H1 (cell line): Measurements from ENCODE around the gene PLPPR3. TPM values are rescaled to one million over a fixed set of nuclear protein-coding genes. Genes with fewer than 3 reads are reported as not detected.

Experiments used
- ASH2L ChIP-seq: fragments of 200-600, 300-600 bp; sonication (generic); IDR thresholded peaks from one replicate; pipeline ENCODE4 v1.7.1; 2017; ENCODE audit warnings: low read length
- BACH1 ChIP-seq: IDR thresholded peaks from 2 replicates; pipeline ENCODE4 v1.6.1; 2012; ENCODE audit warnings: low read length, improper control_type of control experiment
- CEBPB ChIP-seq: IDR thresholded peaks from 2 replicates; pipeline ENCODE4 v1.6.1; 2012; ENCODE audit warnings: low read depth, low read length
- KDM4A ChIP-seq: IDR thresholded peaks from one replicate; pipeline ENCODE4 v1.7.1; 2012; ENCODE audit warnings: low read depth, mild to moderate bottlenecking, moderate library complexity, low read length, inconsistent platforms; ENCODE audit not compliant: severe bottlenecking
- POU5F1 ChIP-seq: IDR thresholded peaks from 2 replicates; pipeline ENCODE4 v1.6.1; 2011; ENCODE audit warnings: low read depth, mild to moderate bottlenecking, low read length, moderate library complexity
- RFX5 ChIP-seq: IDR thresholded peaks from 2 replicates; pipeline ENCODE4 v1.6.1; 2011; ENCODE audit warnings: low read depth, low read length, improper control_type of control experiment, borderline replicate concordance
- SIN3A ChIP-seq, 2 experiments: IDR thresholded peaks in 1 of 2; conservative IDR thresholded peaks in 1 of 2; 2 replicates each; pipeline ENCODE4 v1.6.1; 2011 to 2012; ENCODE audit warnings: low read length in 2 of 2, improper control_type of control experiment in 1 of 2, low read depth in 1 of 2, mild to moderate bottlenecking in 1 of 2
- SIX5 ChIP-seq: IDR thresholded peaks from 2 replicates; pipeline ENCODE4 v1.6.1; 2011; ENCODE audit warnings: mild to moderate bottlenecking, low read depth, low read length
- polyA plus RNA-seq, 7 experiments: library from polyadenylated mRNA; depleted of rRNA in 3 of 7; stranded (reverse) in 5 of 7; unstranded in 2 of 7; fragments of >200 nt in 5 of 7; fragments of 200-250 nt in 2 of 7; gene quantifications; 1 replicate in 5 of 7; 2 replicates in 1 of 7; 4 replicates in 1 of 7; pipeline versions ENCODE4 v1.2.1 to v1.2.3, GENCODE V29; 2011 to 2013; ENCODE audit warnings: missing spikeins in 2 of 7, mixed read lengths in 2 of 7
- total RNA-seq: library from RNA; stranded (reverse); fragmentation: NEBNext Ultra II Directional; extraction: Animal tissue kit (Norgen Biotek cat#: 25700); gene quantifications from 2 replicates; pipeline ENCODE4 v1.2.1, GENCODE V29; 2021
- TF ChIP-seq, protein P1 (sequence below): fragments of 300-600 bp; sonication (generic); IDR thresholded peaks from 2 replicates; pipeline ENCODE4 v1.7.1; 2012; ENCODE audit warnings: low read length, moderate library complexity, mild to moderate bottlenecking, inconsistent platforms; ENCODE audit not compliant: insufficient replicate concordance
- TF ChIP-seq, protein P2 (sequence below): IDR thresholded peaks from 2 replicates; pipeline ENCODE4 v1.6.1; 2012; ENCODE audit warnings: inconsistent platforms

Gene PLPPR3
- total and polyA plus RNA-seq, 2 of the 8 experiments (the other 6 are each of a cell fraction or from before 2014, with no cell fraction given), result 71.7 to 76.4 TPM

DNA sequence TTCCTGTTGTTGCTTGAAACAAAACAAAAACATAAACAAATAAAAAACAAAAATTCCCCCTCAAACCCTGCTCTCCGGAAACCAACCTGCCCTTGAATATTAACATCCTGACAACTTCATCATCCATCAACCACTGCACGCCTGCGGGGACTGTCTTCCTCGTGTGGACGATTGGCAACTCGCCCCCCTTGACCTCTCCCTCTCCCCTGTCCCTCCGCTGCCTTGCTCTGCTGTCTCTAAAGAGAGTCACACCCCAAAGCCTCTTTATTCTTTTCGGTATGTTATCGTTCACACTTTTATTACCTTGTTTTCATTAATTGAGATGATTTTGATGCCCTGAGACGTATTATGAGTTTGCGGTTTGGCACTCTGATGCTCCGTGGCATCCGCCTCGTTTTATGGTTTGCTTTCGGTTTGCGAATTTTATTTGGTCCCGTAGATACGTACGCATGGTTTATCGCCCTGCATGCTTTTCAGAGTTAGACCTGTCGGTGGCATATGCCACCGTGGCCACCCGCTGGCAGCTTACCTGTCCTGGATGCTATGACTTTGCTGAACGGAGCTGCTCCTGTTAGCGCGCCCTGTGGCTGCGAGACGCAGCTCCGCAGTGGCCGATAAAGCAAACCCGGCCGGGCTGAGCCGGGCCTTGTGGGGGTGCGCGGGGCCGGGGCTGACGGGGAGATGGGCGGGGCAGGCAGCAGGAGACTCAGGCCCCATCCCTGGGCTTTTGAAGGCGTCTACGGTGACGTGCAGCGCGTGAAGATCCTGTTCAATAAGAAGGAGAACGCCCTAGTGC is 13.9 kb downstream of the PLPPR3 start (continued):
- TF ChIP-seq, protein P1, sequence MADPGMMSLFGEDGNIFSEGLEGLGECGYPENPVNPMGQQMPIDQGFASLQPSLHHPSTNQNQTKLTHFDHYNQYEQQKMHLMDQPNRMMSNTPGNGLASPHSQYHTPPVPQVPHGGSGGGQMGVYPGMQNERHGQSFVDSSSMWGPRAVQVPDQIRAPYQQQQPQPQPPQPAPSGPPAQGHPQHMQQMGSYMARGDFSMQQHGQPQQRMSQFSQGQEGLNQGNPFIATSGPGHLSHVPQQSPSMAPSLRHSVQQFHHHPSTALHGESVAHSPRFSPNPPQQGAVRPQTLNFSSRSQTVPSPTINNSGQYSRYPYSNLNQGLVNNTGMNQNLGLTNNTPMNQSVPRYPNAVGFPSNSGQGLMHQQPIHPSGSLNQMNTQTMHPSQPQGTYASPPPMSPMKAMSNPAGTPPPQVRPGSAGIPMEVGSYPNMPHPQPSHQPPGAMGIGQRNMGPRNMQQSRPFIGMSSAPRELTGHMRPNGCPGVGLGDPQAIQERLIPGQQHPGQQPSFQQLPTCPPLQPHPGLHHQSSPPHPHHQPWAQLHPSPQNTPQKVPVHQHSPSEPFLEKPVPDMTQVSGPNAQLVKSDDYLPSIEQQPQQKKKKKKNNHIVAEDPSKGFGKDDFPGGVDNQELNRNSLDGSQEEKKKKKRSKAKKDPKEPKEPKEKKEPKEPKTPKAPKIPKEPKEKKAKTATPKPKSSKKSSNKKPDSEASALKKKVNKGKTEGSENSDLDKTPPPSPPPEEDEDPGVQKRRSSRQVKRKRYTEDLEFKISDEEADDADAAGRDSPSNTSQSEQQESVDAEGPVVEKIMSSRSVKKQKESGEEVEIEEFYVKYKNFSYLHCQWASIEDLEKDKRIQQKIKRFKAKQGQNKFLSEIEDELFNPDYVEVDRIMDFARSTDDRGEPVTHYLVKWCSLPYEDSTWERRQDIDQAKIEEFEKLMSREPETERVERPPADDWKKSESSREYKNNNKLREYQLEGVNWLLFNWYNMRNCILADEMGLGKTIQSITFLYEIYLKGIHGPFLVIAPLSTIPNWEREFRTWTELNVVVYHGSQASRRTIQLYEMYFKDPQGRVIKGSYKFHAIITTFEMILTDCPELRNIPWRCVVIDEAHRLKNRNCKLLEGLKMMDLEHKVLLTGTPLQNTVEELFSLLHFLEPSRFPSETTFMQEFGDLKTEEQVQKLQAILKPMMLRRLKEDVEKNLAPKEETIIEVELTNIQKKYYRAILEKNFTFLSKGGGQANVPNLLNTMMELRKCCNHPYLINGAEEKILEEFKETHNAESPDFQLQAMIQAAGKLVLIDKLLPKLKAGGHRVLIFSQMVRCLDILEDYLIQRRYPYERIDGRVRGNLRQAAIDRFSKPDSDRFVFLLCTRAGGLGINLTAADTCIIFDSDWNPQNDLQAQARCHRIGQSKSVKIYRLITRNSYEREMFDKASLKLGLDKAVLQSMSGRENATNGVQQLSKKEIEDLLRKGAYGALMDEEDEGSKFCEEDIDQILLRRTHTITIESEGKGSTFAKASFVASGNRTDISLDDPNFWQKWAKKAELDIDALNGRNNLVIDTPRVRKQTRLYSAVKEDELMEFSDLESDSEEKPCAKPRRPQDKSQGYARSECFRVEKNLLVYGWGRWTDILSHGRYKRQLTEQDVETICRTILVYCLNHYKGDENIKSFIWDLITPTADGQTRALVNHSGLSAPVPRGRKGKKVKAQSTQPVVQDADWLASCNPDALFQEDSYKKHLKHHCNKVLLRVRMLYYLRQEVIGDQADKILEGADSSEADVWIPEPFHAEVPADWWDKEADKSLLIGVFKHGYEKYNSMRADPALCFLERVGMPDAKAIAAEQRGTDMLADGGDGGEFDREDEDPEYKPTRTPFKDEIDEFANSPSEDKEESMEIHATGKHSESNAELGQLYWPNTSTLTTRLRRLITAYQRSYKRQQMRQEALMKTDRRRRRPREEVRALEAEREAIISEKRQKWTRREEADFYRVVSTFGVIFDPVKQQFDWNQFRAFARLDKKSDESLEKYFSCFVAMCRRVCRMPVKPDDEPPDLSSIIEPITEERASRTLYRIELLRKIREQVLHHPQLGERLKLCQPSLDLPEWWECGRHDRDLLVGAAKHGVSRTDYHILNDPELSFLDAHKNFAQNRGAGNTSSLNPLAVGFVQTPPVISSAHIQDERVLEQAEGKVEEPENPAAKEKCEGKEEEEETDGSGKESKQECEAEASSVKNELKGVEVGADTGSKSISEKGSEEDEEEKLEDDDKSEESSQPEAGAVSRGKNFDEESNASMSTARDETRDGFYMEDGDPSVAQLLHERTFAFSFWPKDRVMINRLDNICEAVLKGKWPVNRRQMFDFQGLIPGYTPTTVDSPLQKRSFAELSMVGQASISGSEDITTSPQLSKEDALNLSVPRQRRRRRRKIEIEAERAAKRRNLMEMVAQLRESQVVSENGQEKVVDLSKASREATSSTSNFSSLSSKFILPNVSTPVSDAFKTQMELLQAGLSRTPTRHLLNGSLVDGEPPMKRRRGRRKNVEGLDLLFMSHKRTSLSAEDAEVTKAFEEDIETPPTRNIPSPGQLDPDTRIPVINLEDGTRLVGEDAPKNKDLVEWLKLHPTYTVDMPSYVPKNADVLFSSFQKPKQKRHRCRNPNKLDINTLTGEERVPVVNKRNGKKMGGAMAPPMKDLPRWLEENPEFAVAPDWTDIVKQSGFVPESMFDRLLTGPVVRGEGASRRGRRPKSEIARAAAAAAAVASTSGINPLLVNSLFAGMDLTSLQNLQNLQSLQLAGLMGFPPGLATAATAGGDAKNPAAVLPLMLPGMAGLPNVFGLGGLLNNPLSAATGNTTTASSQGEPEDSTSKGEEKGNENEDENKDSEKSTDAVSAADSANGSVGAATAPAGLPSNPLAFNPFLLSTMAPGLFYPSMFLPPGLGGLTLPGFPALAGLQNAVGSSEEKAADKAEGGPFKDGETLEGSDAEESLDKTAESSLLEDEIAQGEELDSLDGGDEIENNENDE, result no peak
- TF ChIP-seq ASH2L (no peak), POU5F1 (no peak), SIN3A (conservative IDR thresholded peaks at IDR 0.05 in 1 of 2, IDR thresholded peaks at IDR 0.05 in 1 of 2; ENCODE audit: low read depth in 1 of 2, low read length in 2 of 2) (no peak), CEBPB (no peak), BACH1 (no peak), RFX5 (no peak), KDM4A (no peak), SIX5 (no peak)
- TF ChIP-seq, protein P2, sequence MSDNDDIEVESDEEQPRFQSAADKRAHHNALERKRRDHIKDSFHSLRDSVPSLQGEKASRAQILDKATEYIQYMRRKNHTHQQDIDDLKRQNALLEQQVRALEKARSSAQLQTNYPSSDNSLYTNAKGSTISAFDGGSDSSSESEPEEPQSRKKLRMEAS, result no peak
